Fibroblast of skin of left biceps (primary cell): ENCODE measurements around the gene ARHGAP15.

Experiments used
- DNase-seq, 2 experiments: peaks; one replicate each; pipeline ENCODE4 v3.0.0-alpha.2; 2013; ENCODE audit warnings: low read depth in 2 of 2

ARHGAP15 gene

GRCh38 chr2:143225931-143226330, 96.7 kb downstream of the ARHGAP15 start:
- no peak for DNase-seq

- DNase-seq = no peak
Observed at GRCh38 chr2:143226714-143227541, 97.7 kb downstream of the ARHGAP15 start.

- no peak for DNase-seq
Observed at GRCh38 chr2:143229411-143229810, 100.2 kb downstream of the ARHGAP15 start.

GRCh38 chr2:143229952-143230351, 100.7 kb downstream of the ARHGAP15 start:
- no peak for DNase-seq

- no peak for DNase-seq
Observed at GRCh38 chr2:143230506-143231253, 101.5 kb downstream of the ARHGAP15 start.

GRCh38 chr2:143231254-143231645, 102.0 kb downstream of the ARHGAP15 start:
- no peak for DNase-seq

GRCh38 chr2:143237146-143237777, 108.0 kb downstream of the ARHGAP15 start:
- DNase-seq = no peak

GRCh38 chr2:143241403-143242088, 112.3 kb downstream of the ARHGAP15 start:
- no peak for DNase-seq

GRCh38 chr2:143246246-143246645, 117.0 kb downstream of the ARHGAP15 start:
- DNase-seq = no peak

- DNase-seq = no peak
Observed at GRCh38 chr2:143246815-143247744, 117.9 kb downstream of the ARHGAP15 start.

GRCh38 chr2:143248631-143249030, 119.4 kb downstream of the ARHGAP15 start:
- no peak for DNase-seq

- no peak for DNase-seq
Observed at GRCh38 chr2:143251681-143252080, 122.5 kb downstream of the ARHGAP15 start.

GRCh38 chr2:143252138-143252907, 123.1 kb downstream of the ARHGAP15 start:
- DNase-seq = no peak

- DNase-seq = no peak
Observed at GRCh38 chr2:143254110-143254509, 124.9 kb downstream of the ARHGAP15 start.

- DNase-seq = no peak
Observed at GRCh38 chr2:143255086-143255485, 125.9 kb downstream of the ARHGAP15 start.

- no peak for DNase-seq
Observed at GRCh38 chr2:143255899-143256298, 126.7 kb downstream of the ARHGAP15 start.

- no peak for DNase-seq
Observed at GRCh38 chr2:143258126-143258892, 129.1 kb downstream of the ARHGAP15 start.

- peak; percentile 17 to 25 for DNase-seq
Observed at GRCh38 chr2:143259368-143259958, 130.2 kb downstream of the ARHGAP15 start.

GRCh38 chr2:143261986-143262385, 132.8 kb downstream of the ARHGAP15 start:
- DNase-seq = no peak
